Fibroblast of skin of right biceps (primary cell): ENCODE data around the gene LGALS3.

Source experiments
- DNase-seq: peaks from one replicate; pipeline ENCODE4 v3.0.0-alpha.2; 2013

The LGALS3 gene

DNA sequence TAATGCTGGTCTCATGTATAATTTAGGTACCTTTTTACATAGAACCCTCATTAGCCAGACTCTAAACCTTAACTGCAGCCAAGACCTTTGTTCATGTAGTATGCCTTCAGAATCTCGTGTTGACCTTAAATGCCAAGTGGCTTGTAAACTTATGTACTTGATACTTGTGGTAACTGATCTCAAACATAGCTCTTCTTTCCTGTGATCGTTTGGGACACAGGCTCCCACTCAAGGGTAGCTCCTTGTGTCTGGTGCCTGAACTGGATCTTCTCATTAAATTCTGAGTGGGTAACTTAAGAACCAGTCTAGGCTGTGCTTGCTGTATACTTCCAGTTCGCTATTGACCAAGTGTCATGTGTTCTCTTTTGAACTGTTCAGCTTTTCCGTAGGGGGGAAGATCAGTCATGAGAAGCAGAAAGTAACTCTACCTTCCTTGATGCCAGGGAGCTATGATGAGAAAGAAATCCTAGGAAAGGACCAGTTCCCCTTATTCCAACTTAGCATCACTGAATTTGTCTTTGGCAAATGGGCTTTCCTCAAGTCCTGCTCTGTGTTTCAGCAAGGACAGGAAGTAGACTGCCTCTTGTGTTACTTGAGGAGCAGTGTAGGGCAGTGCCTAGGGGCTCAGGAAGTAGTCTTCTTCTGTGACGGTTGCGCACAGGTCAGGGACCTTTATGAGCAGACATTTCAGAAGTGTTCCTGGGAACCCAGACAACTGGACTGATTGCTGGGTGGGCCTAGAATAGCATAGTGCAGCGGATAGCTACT, 2.5 kb downstream of the LGALS3 start:
- DNase-seq = no peak

DNA sequence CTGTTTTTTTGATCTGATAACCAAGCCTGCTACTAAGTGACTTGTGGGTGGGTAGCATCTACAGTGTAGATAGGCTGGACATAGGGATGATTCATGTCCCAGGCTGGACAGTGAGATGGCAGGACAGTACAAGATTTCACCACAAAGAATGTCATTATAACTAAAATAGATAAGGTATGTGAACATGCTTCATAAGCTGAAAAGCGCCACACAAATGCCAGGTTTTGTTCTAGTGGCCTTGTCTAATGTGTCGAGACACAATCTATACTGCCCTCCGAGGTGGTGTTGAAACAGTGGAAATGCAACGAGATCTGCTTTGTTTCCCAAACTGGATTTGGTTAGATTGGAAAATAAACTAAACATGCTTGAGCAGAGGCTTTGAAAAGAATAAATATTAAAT, 4.4 kb downstream of the LGALS3 start:
- peak; percentile 47 for DNase-seq

DNA sequence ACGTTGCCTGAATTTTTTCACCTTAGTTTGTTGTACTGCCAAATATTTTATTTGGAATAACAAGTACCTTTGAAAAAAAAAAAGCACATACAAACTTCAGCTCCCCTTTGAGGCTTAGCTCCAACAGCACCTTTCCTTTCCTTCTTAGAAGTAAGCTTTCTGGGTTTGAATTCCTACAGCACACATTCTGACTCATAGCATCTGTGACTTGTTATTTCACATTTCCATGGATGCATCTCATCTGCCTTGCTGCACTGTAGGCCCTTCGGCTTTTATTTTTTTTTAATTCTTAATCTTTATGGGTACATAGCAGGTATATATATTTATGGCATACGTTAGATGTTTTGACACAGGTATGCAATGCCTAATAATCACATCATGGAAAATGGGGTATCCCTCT, 7.2 kb downstream of the LGALS3 start:
- DNase-seq = peak; percentile 59

DNA sequence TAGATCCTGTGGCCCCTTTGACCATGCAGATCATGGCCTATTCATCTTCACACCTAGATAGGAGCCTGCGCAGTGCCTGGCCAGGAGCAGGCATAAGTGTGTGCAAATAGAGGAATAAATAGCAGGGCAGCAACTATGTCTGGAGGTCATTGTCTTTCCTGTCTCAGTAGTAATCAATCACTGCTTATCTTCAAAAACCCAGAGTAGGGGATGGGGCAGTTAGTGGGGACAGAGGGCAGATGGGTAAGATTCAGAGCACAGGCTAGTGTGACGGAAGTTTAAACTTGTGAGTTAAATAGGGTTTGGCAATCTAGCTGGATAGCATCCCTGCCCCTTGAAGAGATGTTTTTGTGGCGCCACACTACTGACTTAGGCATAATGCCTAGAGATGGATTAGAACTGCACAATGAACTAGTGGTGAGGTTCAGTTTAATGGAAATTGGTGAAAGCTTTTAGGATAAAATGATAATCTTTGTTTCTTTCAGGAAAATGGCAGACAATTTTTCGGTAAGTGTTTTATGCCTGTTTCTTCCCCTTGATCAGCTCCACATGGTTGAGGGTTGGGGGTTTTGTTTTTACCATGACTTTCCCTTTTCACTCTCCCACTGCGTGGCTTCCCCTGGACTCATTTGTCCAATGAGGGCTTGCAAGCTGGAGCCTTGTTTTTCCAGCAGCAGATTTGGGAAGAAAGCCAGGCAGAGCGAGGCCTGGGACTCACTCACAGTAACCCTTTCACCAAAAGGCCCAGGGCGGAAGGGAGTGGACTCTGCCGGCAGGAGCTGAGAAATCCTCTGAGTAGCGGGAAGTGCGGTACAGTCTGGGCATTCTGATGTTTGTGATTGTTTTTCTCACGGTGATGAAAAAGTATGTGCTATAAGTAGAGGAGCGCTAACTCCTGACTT, 8.1 kb downstream of the LGALS3 start:
- DNase-seq = peak; percentile 63

DNA sequence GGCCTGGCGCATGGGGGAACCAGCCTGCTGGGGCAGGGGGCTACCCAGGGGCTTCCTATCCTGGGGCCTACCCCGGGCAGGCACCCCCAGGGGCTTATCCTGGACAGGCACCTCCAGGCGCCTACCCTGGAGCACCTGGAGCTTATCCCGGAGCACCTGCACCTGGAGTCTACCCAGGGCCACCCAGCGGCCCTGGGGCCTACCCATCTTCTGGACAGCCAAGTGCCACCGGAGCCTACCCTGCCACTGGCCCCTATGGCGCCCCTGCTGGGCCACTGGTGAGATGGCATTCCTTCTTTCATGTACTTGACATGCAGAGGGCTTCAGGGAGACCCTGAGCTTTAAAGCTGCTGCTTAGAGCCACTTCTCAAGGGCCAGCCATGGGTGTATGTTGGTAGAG, 9.0 kb downstream of the LGALS3 start:
- DNase-seq = no peak

DNA sequence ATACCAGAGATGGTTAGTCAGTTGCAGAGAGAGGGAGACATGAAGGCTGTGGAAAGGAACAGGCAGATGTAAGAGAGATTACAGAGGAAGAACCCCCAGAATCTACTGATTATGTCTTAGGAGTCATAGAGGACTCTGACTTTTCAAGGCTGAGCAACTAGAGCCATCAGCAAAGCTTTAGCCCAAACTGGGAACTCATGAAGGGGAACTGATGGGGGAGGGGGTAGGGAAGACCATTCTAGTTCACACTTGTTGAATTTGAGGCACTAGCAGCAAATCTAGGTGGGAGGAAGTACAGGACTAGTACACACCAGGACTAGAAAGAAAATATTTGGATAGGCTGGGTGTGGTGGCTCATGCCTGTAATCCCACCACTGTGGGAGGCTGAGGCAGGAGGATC, 10.1 kb downstream of the LGALS3 start:
- DNase-seq = no peak

DNA sequence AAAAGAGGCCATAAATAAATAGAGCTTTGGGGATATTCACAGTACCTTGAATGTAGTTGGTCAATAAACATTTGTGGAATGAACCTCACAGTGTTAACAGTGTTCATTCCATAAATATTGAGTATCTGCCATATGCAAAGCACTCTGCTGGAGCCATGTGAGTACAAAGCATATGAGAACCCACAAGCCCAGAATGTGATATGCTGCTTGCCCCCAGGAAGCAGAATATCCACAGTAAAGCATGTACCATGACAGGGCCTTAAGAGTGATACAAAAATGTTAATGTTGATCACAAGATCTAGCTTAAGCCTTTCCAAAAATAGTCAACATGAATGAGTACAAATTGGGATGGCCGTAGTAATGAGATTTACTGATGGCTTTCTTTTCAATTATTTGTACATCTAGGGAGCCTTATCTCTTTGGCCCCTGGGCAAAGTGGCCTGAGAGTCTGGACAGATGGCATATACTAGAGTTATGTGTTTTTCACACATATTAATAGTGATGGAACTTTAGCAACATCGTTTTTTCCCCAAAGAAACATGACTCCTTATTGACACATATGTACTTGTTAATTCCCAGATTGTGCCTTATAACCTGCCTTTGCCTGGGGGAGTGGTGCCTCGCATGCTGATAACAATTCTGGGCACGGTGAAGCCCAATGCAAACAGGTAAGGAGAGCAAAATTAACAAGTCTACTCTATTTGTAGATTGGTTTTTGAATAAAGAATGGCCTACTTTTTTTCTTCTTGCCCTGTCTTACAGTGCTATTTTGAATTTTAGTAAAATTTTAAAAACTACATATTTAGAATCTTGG, 10.9 kb downstream of the LGALS3 start:
- DNase-seq = no peak

DNA sequence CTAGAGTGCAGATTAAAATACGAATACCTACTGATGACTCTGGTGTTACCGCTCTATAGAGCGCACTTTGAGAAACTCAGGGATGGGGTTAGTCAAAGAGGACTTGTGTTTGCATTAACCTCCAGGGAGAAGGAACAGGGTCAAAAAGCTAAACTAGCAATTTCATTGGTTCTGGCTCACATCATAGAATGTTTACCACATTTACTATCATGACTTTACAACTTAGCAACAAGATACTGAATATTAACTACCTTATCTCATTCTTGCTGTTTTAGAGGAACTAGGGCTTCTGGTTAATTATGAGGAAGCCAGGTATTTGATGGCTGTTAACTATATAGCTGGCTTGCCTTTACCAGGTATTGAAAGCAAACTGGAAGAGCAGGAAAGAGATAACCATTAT, 12.8 kb downstream of the LGALS3 start:
- no peak for DNase-seq

DNA sequence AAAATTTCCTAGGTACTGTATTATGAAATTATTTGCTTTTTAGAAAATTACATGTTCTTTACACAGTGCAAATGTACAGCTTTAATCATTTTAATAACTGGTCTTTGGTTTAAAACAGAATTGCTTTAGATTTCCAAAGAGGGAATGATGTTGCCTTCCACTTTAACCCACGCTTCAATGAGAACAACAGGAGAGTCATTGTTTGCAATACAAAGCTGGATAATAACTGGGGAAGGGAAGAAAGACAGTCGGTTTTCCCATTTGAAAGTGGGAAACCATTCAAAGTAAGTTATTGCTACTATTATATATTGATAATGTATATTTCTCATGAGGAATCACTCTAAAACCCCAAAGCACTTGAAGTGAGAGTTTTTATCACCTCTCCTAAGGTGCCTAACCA, 13.4 kb downstream of the LGALS3 start:
- DNase-seq = no peak

DNA sequence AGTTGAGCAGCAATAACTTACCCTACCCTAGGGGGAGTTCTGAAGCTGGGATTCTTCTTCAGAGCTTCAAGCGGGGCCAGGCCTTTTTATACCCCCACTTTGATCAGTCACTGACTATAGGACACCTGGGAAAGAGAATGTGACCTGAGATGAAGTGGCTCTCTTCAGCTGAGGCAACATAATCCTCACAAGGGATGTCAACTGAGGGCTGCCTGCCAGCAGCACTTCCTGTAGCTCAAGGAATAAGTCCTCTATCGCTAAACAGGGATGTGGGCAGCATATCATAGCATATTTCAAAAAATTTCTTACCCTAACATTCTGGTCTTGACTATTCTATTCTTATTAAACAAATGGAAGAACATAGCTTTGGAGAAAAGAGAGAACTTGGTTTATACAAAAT, 17.4 kb downstream of the LGALS3 start:
- DNase-seq = no peak

DNA sequence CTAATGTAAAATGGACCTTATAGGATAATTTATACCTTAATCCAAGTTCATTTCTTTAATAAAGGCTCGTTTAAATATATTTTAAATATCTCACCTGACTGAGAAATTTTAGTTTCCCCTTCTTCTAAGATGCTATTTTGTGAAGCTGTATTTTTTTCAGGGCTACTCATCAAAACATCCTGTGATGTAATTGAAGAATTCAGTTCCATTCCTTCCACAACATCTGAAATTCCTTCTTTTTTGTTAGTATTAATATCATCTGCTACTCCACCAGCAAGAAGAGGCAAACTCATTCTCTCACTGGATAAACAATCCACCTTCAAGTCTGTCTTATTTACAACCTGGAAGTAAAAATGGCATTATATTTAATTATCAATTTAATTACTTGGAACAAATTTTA, 22.5 kb downstream of the LGALS3 start:
- no peak for DNase-seq

DNA sequence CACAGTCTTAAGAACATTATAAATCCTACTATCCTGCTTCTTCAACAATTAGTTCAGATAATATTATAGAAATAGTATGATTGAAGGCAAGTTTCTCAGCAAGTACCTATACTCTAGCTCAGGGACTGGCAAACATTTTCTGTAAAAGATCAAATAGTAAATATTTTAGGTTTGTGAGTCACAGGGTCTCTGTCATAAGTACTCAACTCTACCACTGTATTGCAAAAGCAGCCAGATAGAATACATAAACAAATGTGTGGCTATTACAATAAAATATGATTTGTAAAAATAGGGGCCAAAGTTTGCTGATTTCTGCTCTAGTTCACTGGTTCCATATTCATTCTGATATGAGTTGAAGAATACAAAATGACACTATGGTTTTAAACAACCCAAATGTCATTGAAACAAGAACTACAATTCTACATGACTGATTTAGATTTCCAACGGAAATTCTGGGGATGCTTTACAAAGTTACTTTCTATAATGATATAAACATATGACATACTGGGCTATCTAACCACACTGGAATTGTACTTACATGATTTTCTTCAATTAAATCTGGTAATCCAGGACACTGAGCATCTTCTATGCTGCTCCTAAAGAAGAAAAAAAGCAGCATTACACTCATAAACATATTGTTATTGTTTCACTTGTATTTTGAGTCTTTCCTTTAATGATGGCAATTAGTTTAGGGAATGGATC, 23.2 kb downstream of the LGALS3 start:
- no peak for DNase-seq

DNA sequence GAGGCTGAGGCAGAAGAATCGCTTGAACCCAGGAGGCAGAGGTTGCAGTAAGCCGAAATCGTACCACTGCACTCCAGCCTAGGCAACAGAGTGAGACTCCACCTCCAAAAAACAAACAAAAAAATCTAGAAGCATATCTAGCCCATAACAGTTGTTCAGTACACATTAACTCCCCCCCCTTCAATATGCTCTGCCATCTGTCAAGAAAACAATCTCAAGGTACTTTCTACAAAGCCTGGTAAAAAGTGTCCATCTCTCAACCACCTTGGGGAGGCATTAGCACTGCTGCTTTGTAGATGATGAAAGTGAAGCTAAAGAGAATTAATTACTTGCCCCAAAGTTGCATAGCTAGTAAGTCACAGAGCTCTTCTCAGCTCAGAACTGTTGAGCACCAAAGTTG, 24.9 kb downstream of the LGALS3 start:
- no peak for DNase-seq

DNA sequence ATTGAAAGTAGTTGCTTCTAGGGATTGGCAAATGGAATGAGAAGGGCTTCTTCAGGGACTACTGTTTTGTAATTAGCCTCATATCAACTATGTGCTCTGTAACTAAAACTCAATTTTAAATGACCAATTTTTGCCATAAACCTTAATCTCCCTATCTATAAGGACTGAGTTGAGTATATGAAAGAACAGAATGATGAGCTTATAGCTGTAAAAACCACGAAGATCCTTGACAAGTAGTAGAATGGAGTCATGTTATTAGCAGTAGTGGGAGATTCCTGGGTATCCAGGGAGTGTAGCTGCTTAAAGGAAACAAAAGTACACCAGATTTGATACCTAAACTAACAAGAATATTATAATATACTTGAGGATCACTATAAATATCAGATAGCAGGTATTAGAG, 28.0 kb downstream of the LGALS3 start:
- no peak for DNase-seq

DNA sequence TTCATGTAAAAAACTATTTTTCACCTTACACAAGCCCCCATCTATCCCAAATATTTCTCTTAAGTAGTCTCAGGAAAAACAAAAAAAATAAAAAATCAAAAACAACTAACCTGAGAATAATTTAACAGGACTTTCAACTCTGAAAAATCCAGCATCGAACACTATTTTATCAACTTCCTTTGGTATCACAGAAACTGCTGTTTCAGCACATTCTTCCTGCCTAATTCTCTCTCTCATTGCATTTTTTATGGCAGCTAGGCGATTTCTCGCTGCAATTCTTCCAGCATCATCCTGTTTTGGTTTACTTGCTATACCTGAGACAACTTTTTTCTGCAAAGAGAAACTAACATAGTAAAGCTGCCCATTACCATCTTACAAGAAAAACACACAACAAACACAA, 29.4 kb downstream of the LGALS3 start:
- DNase-seq = no peak

DNA sequence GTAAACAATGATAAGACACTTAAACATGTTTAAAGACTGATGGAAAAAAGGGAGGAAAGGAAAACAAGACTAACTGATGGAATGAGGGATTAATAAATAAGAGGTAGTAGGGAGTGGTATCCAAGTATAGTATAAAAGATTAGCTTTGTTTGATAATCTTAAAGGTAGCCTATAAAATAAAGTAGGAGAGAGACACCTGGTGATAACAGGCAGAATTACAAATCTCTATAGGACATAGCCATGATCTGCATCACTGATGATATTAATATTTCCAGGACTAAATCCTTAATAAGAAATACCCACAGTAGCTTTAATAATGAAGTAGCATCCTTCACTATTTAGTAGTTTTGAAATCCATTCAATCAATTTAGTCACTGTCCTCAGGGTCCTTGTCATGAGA, 31.9 kb downstream of the LGALS3 start:
- peak; percentile 45 for DNase-seq

DNA sequence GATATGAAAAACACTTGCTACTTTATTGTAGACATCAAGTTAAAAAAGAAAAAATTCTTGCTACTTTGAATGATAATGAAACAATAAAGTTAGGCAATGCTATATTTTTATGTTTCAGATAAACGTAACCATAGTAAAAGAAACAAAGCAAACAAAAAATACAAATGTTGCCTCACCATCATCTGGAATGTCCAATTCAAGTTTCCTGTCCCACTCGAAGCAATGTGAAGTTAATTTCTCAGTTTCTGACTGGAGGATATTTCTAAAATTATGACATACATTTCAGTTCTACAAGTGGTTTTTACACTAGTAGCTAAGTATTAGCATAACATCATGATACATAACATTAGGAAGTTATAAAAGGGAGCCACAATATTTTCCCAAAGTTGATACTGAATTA, 41.5 kb downstream of the LGALS3 start:
- DNase-seq = no peak

DNA sequence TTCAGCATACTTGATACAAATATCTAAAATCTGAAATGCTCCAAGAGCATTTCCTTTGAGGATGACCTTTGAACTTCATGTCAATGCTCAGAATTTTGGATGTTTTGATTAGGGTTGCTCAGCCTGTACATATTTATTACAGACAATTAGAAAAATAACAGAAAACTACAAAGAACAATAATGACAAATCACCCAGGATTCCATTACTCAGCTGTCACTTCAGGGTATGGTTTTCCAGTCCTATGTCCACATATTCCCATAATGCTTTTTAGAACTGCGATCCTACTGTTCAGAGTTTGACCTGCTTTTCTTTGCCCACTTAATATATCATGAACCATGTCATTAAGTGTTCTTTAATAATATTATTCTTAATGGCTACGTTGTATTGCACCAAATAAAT, 51.0 kb downstream of the LGALS3 start:
- DNase-seq = no peak

DNA sequence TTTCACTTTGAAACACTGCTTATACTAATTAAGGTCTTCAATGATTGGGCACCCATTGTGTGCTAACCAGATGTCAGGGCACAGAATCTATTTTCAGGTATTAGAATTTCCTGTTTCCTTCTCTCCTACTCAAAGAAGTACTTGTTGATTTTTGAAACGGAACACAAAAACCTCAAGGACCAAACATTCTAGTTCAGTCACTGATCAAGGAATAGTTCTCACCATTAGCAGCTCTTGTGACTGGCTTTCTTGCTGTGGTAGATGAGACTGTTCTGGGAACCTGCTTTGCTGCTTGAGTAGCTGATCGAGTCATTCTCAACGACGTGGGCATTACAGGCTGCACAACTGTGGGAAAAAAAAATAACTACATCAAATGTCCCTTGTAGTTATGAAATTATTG, 51.4 kb downstream of the LGALS3 start:
- DNase-seq = no peak

DNA sequence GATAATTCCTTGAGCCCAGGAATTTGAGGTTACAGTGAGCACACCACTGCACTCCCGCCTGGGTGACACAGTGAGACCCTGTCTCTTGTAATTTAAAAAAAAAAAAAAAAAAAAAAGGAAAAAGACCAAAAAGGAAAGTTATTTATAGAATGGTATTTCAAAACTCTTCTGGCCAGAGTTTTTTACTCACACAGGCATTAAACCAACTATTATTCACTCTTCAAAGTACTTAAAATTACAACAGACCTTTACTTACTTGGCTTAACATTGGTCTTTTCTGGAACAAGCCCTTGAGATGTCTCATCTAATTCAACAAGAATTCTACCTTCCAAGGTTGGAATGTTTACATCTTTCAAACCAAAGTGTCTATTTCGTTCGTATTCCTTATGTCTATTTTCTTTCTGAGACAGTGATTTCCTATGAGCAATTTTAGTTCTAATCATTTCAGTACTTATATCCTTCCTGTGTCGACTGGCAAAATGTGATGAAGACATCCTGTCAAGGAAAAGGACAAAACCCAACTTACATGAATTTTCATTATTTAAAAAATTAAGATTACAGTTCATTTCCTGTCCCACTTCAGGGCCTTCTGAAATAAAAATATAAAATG, 59.7 kb downstream of the LGALS3 start:
- DNase-seq = peak; percentile 36

DNA sequence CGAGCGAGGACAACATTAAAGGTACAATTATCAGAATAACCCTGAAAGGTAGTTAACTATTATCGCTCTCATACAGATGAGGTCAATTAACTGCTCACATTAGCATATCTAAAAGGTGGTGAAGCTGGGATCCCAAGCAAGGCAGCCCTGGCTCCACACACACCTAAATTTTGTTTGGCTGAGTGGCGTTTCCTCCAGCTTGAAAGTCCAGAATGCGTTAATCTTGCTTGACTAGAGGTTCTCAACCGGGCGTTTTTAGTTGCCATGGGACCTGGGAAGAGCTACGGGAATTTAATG, 61.8 kb downstream of the LGALS3 start:
- DNase-seq = no peak

DNA sequence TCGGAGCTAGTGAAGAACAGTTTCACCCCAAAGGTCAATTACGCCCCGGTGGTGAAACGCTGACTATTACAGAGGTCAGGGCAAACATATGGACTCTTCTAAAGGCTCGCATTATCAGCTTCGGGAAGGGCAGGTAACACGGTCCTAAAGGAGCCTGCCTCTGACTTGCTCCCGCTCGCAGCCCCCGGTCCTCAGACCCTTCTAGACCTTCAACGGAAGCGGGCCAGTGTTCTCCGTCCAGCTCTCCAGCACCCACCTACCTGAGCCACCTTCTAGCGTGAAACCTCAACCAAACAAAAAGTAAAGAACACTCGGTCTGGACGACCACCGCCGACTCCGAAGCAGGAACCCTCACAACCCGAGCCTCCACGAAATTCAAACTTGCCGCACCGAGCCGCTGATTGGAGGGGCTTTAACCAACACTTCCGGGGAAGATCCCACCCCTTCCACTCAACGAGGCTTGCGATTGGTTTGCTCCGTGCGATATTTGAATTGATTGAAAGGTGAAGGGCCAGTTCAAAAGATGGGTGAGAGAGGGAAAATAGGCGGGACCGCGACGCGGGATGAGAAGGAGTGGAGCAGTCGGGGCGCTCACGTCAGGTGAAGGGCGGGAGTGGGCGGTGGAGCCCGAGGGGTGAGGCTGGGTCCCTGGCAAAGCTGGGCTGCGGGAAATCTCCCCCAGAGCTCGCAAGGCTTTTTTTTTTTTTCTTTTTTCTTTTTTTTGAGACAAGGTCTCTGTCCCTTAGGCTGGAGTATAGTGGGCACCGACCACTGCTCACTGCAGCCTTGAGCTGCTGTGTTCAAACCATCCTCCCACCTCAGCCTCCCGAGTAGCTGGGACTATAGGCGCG, 62.4 kb downstream of the LGALS3 start, which contains the start of gene DLGAP5:
Gene DLGAP5, minus strand, starts transcription at position 383 of the 851 bp plus-strand sequence. CDS start 2,406 bp downstream, outside the sequence.
- peak; percentile 97 for DNase-seq
